ENCODE data around the gene MCF2L2.

DNA sequence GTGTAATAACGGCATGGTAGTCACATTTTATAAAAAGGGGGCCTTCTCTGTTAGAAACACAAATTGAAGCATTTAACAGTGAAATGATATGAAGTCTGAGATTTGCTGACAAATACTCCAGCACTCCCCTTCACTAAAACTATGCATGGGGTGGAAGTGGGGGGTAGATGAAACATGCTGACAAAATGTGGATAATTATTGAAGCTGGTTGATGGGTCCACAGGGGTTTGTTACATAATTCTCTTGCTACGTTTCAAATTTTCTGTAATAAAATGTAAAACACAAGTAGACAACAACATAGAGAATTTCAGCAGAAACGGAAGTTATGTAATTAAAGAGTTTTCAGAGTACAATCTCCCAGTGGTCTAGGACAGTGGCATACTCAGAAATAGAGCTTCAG is 37.0 kb downstream of the MCF2L2 start:
- TF ChIP-seq POLR2A (IDR thresholded peaks at IDR 0.05), result no peak
- TF ChIP-seq, protein P1, sequence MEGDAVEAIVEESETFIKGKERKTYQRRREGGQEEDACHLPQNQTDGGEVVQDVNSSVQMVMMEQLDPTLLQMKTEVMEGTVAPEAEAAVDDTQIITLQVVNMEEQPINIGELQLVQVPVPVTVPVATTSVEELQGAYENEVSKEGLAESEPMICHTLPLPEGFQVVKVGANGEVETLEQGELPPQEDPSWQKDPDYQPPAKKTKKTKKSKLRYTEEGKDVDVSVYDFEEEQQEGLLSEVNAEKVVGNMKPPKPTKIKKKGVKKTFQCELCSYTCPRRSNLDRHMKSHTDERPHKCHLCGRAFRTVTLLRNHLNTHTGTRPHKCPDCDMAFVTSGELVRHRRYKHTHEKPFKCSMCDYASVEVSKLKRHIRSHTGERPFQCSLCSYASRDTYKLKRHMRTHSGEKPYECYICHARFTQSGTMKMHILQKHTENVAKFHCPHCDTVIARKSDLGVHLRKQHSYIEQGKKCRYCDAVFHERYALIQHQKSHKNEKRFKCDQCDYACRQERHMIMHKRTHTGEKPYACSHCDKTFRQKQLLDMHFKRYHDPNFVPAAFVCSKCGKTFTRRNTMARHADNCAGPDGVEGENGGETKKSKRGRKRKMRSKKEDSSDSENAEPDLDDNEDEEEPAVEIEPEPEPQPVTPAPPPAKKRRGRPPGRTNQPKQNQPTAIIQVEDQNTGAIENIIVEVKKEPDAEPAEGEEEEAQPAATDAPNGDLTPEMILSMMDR (IDR thresholded peaks at IDR 0.05), result no peak
